K562 (cell line): ENCODE results near the gene NUDT6. TPM values are rescaled to one million over a fixed set of nuclear protein-coding genes. Genes with fewer than 3 reads are reported as not detected.

Experiments used
- DNMT1 ChIP-seq: fragments of 450-650 bp; IDR thresholded peaks from 2 replicates; pipeline ENCODE4 v1.6.1; 2016; ENCODE audit warnings: antibody characterized with exemption, mild to moderate bottlenecking
- ETV5 ChIP-seq: sonication (generic); formaldehyde crosslinking; IDR thresholded peaks from 2 replicates; pipeline ENCODE4 v1.4.0; 2020; ENCODE audit warnings: low read depth, mild to moderate bottlenecking, missing genetic modification reagents
- FOXK2 ChIP-seq, 2 experiments: fragments of 450-650 bp; IDR thresholded peaks in 1 of 2; conservative IDR thresholded peaks in 1 of 2; 2 replicates each; pipeline ENCODE4 v1.6.1; 2016; ENCODE audit warnings: low read depth in 2 of 2, mild to moderate bottlenecking in 1 of 2
- GTF2B ChIP-seq: IDR thresholded peaks from 2 replicates; pipeline ENCODE4 v1.6.1; 2011; ENCODE audit not compliant: insufficient read length; ENCODE audit errors: extremely low read depth
- HDGF ChIP-seq: fragments of 450-650 bp; IDR thresholded peaks from 2 replicates; pipeline ENCODE4 v1.6.1; 2016
- MGA ChIP-seq: fragments of 450-650 bp; IDR thresholded peaks from 2 replicates; pipeline ENCODE4 v1.6.1; 2016; ENCODE audit warnings: mild to moderate bottlenecking, moderate library complexity
- MXI1 ChIP-seq: IDR thresholded peaks from 2 replicates; pipeline ENCODE4 v1.6.1; 2011; ENCODE audit warnings: low read depth, mild to moderate bottlenecking, improper control_type of control experiment, low read length
- SAP30 ChIP-seq: fragments of 200-600 bp; sonication (generic); IDR thresholded peaks from 2 replicates; pipeline ENCODE4 v1.6.1; 2012; ENCODE audit warnings: borderline replicate concordance, low read depth, mild to moderate bottlenecking, moderate library complexity, low read length, control low read depth, inconsistent platforms; ENCODE audit not compliant: insufficient read depth, poor library complexity, severe bottlenecking
- SMAD1 ChIP-seq: fragments of 150-350 bp; IDR thresholded peaks from 2 replicates; pipeline ENCODE4 v1.6.1; 2014; ENCODE audit warnings: low read length, low read depth; ENCODE audit not compliant: partially characterized antibody
- SMAD4 ChIP-seq: fragments of 250-450 bp; sonication (Bioruptor Pico); conservative IDR thresholded peaks from 2 replicates; pipeline ENCODE4 v1.8.0; 2021; ENCODE audit warnings: inconsistent platforms, mild to moderate bottlenecking, moderate library complexity
- SRSF7 ChIP-seq: fragments of 200-400 bp; formaldehyde crosslinking; optimal IDR thresholded peaks from 2 replicates; pipeline ENCODE3; 2017; ENCODE audit warnings: mild to moderate bottlenecking, low read depth, low read length
- YBX1 ChIP-seq: fragments of 450-650 bp; IDR thresholded peaks from 2 replicates; pipeline ENCODE4 v1.7.1; 2016; ENCODE audit warnings: mild to moderate bottlenecking
- ZNF134 ChIP-seq: fragments of 250-450 bp; sonication (Bioruptor Pico); conservative IDR thresholded peaks from 2 replicates; pipeline ENCODE4 v1.4.0; 2020
- ZNF197 ChIP-seq: fragments of 200-800 bp; sonication (Bioruptor generic); IDR thresholded peaks from 2 replicates; pipeline ENCODE4 v1.6.1; 2016; ENCODE audit warnings: low read depth, missing genetic modification characterization, missing compliant biosample characterization
- polyA plus RNA-seq, 8 experiments: library from polyadenylated mRNA; depleted of rRNA in 4 of 8; stranded (reverse) in 5 of 8; unstranded in 3 of 8; fragments of >200 nt; fragmentation: Nextera tagmentation in 2 of 8; fragmentation: Illumina TruSeq in 1 of 8; extraction: Ambion mirVana in 2 of 8; extraction: Trizol in 1 of 8; gene quantifications; 2 replicates each; pipeline versions ENCODE4 v1.2.1 to v1.2.3, GENCODE V29; 2011 to 2014; ENCODE audit warnings: inconsistent platforms in 1 of 8, missing spikeins in 1 of 8
- total RNA-seq, 7 experiments: library from RNA; depleted of rRNA in 6 of 7; stranded (reverse); fragments of >200 nt in 6 of 7; fragmentation: Illumina TruSeq in 2 of 7; extraction: Trizol in 2 of 7; gene quantifications; 2 replicates each; pipeline versions ENCODE4 v1.2.1 to v1.2.3, GENCODE V29; 2011 to 2021; ENCODE audit warnings: low replicate concordance in 1 of 7
- TF ChIP-seq, protein P1 (sequence below): fragments of 450-650 bp; formaldehyde crosslinking; IDR thresholded peaks from 2 replicates; pipeline ENCODE4 v1.4.0; 2022; ENCODE audit warnings: missing genetic modification characterization

The NUDT6 gene
- total and polyA plus RNA-seq, 9 of the 15 experiments (the other 6 are each of a cell fraction or from before 2014, with no cell fraction given): 9.4 to 18.1 (median 13.4) TPM

GRCh38 chr4:122922877-122923511, 597 bp upstream of the NUDT6 start (continued):
- no peak; the same call in 1 of the 2 replicates for TF ChIP-seq MGA
- TF ChIP-seq SMAD4 (CRISPR knock-in tag): no peak
- peak; percentile 91 for TF ChIP-seq MXI1
- peak; percentile 53 to 68; a peak in 2 of 4 replicates for TF ChIP-seq FOXK2 (conservative IDR thresholded peaks at IDR 0.05 in 1 of 2, IDR thresholded peaks at IDR 0.05 in 1 of 2; ENCODE audit: low read depth in 2 of 2)
- TF ChIP-seq ETV5 (CRISPR knock-in tag): no peak; the same call in 1 of the 2 replicates
- TF ChIP-seq YBX1: no peak
- no peak for TF ChIP-seq SRSF7
- TF ChIP-seq SAP30: peak; percentile 88
- no peak for TF ChIP-seq SMAD1
- no peak for TF ChIP-seq GTF2B
- no peak for TF ChIP-seq DNMT1
- TF ChIP-seq ZNF197 (CRISPR knock-in tag): no peak
- no peak for TF ChIP-seq HDGF
- no peak for TF ChIP-seq ZNF134
- TF ChIP-seq, protein P1, sequence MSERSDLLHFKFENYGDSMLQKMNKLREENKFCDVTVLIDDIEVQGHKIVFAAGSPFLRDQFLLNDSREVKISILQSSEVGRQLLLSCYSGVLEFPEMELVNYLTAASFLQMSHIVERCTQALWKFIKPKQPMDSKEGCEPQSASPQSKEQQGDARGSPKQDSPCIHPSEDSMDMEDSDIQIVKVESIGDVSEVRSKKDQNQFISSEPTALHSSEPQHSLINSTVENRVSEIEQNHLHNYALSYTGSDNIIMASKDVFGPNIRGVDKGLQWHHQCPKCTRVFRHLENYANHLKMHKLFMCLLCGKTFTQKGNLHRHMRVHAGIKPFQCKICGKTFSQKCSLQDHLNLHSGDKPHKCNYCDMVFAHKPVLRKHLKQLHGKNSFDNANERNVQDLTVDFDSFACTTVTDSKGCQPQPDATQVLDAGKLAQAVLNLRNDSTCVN (CRISPR knock-in tag): no peak
